Stimulated activated naive CD4-positive, alpha-beta T cell (primary cell): Measurements from ENCODE around the gene ATP2B2.

Experiments used
- DNase-seq, 6 experiments: peaks; one replicate each; lab custom pipeline; 2025; lab: John Stamatoyannopoulos, UW

Gene ATP2B2

GRCh38 chr3:10493202-10493589, 12.2 kb downstream of the ATP2B2 start:
- no peak for DNase-seq

- no peak for DNase-seq
These were observed 12.8 kb downstream of the ATP2B2 start for GRCh38 chr3:10492364-10493201.

- DNase-seq, result no peak
These were observed 15.5 kb downstream of the ATP2B2 start for GRCh38 chr3:10489746-10490483.

DNA sequence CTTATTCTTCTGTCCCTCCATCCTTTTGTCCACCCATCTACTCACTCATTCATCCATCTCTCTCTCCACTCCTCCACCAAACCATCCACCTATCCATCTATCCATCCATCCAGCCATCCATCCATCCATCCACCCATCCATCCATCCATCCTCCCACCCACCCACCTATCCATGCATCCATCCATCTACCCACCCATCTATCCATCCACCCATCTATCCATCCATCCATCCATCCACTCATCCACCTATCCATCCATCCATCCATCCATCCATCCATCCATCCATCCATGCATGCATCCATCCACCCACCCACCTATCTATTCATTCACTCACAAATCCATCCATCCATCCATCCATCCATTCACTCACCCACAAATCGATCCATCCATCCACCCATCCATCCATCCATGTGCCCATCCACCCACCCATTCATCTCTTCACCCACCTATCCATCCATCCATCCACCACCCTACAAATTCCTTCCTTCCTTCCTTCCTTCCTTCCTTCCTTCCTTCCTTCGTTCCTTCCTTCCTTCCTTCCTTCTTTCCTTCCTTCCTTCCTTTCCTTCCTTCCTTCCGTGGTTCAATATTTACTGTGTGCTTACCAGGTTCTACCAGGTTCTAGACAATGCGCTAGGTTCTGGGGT, 17.3 kb downstream of the ATP2B2 start:
- no peak for DNase-seq

DNA sequence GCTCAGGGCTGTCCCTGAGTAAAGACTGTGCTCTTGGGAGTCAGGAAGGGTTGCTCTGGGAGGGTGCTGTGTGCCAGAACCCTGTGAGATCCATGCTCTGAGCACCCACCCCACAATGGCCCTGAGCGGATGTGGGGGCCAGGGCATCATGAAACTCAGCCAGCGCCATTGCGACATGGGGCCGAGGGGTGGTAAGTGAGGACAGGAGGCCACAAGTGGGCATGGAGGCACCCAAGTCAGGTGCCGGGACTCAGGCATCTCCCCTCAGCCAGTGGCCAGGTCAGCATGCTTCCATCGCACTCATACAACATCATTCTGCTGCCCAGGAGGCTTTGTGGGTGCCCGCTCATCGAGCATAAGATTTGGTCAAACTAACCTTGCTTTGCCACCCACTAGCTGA, 19.6 kb downstream of the ATP2B2 start:
- no peak for DNase-seq

- DNase-seq, result no peak
These were observed 20.0 kb downstream of the ATP2B2 start for GRCh38 chr3:10485380-10485779.

- no peak for DNase-seq
These were observed 20.7 kb downstream of the ATP2B2 start for GRCh38 chr3:10484709-10485108.

GRCh38 chr3:10483686-10484345, 21.6 kb downstream of the ATP2B2 start:
- no peak for DNase-seq

GRCh38 chr3:10483364-10483675, 22.1 kb downstream of the ATP2B2 start:
- DNase-seq, result no peak

GRCh38 chr3:10482631-10483363, 22.6 kb downstream of the ATP2B2 start:
- DNase-seq, result no peak

- DNase-seq, result no peak
These were observed 24.5 kb downstream of the ATP2B2 start for GRCh38 chr3:10480871-10481378.

DNA sequence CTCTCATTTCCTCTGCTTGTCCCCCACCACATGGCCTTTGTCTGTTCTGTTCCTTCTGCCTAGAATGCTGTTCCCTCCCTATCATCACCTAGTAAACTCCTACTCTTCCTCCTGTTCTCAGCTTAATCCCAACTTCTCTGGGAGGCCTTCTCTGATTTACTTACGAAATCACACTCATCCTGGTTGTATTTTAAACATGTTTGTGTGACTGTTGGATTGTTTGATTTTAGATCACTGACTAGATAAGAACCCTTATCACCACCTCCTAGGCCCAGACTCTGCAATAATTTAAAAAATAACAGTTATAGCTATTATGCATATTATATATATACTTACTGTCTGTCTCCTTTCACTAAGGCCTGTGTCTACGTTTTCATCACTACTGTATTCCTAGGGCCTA, 26.1 kb downstream of the ATP2B2 start:
- no peak for DNase-seq

GRCh38 chr3:10475983-10476382, 29.4 kb downstream of the ATP2B2 start:
- DNase-seq, result no peak

GRCh38 chr3:10474847-10475246, 30.5 kb downstream of the ATP2B2 start:
- no peak for DNase-seq

GRCh38 chr3:10474275-10474646, 31.1 kb downstream of the ATP2B2 start:
- DNase-seq, result no peak

DNA sequence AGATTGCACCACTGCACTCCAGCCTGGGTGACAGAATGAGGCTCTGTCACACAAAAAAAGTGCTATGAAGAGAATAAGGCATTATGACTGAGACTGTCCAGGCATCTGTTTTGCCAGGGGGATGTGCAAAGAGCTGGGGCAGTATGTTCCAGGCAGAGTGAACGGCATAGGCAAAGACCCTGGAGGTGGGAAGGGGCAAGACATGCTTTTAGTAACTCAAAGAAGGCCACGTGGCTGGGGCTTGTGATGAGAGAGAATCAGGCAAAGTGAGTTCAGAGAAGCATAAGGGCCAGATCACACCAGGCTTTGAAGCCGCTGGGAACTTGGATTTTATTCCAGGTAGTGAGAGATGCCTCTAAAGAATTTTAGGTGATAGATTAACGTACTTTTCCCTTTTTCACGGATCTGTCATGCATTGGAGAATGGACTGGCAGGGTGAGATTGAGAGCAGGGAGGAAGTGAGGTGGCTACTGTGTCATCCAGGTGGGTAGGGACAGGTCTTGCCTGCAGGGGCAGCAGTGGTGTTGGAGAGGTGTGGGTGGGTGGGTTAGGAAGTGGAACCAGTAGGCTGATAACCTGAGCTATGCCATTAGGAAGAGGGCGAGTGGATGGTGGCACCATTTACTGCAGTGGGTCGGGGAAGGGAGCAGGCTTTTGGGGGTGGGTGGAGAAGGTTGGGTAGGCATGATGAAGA, 31.7 kb downstream of the ATP2B2 start:
- no peak for DNase-seq

GRCh38 chr3:10472877-10473440, 32.4 kb downstream of the ATP2B2 start:
- DNase-seq, result no peak

DNA sequence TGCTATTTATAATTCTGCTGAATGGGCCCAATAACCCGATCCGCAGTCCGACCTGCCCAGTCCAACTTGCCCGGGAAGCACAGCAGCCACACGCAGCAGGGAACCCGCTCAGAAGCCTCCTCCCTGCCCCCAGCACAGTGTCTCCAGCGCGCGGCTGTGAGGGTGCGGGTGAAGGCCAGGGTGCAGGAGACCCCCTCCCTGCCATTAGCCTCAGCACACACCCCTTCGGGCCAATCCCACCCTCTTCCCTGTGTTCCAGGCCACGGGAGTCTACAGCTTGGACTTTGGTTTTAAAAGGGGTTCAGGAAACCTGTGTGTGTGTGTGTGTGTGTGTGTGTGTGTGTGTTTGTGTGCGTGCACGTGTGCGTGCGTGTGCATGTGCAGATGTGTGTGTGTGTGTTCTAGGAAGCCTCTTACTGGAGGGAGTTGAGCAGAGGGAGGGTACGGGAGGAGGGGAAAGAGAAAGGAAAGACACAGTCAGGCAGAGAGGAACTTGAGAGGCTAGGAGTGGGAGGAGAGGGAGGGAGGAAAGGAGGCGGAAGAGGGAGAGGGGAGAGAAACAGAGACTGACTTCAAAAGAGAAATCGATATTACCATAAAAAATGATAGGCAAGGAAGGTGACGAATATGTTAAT, 34.2 kb downstream of the ATP2B2 start:
- DNase-seq, result no peak

GRCh38 chr3:10470120-10471053, 35.0 kb downstream of the ATP2B2 start:
- no peak for DNase-seq
